SK-N-MC (cell line): Measurements from ENCODE around the gene SMCP.

Experiments used
- EZH2 ChIP-seq: fragments of 200-600 bp; sonication (generic); IDR thresholded peaks from one replicate; pipeline ENCODE4 v1.6.1; 2017; ENCODE audit warnings: antibody characterized with exemption
- POLR2AphosphoS5 ChIP-seq: IDR thresholded peaks from 2 replicates; pipeline ENCODE4 v1.6.1; 2012; ENCODE audit warnings: mild to moderate bottlenecking, low read depth, low read length, borderline replicate concordance

- TF ChIP-seq POLR2AphosphoS5 (no peak), EZH2 (no peak)
Measured at GRCh38 chr1:152884506-152884905, 6.4 kb downstream of the SMCP start.
